GM19324 (cell line): ENCODE measurements around the gene PADI1.

Experiments used
- ATAC-seq: cut with Tn5 transposase; IDR thresholded peaks from one replicate; pipeline ENCODE4 v1.9.1; 2021; ENCODE audit warnings: mild to moderate bottlenecking, moderate library complexity; ENCODE audit not compliant: unreplicated experiment, low FRiP score

Gene PADI1

GRCh38 chr1:17214876-17215544, 10.1 kb downstream of the PADI1 start:
- no peak for ATAC-seq

DNA sequence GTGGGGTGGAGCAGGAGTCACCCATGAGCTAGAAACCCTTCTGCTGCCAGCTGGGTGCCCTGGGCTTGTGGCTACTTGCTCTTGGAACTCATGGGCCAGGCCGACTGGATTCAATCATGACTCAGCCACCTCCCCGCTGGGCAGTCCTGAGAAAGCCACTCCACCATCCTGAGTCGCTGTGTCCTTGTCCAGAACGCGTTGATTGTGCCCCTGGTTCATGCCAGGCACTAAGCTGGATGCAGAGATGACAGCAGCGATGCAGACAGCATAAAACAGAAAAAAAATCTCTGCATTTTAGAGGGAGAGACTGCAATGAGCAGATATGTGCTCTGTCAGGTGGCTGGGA, 10.6 kb downstream of the PADI1 start:
- ATAC-seq: no peak

GRCh38 chr1:17216078-17216477, 11.2 kb downstream of the PADI1 start:
- ATAC-seq: no peak

GRCh38 chr1:17217607-17218006, 12.7 kb downstream of the PADI1 start:
- ATAC-seq: no peak

DNA sequence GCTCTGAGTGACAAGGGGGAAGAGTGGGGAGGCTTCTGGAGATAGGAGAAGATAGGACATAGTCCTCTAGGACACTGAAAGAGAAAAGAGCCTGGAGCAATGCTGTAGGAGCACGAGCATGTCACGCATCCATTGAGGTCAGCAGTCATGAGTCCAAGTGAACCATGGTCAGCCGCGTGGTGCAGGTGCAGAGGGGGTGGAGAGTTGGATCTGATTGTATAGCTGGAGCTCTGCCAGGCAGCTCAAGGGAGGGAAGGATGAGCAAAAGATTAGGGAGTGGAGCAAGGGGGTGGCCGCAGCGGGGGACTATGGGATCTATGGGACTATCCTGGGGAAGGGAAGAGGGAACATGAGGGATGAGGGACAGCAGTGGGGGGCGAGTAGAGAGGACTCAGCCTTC, 14.0 kb downstream of the PADI1 start:
- no peak for ATAC-seq

GRCh38 chr1:17220287-17220686, 15.4 kb downstream of the PADI1 start:
- ATAC-seq: no peak

- ATAC-seq: no peak
Measured at GRCh38 chr1:17222557-17222956, 17.6 kb downstream of the PADI1 start.

- no peak for ATAC-seq
Measured at GRCh38 chr1:17224434-17224833, 19.5 kb downstream of the PADI1 start.

DNA sequence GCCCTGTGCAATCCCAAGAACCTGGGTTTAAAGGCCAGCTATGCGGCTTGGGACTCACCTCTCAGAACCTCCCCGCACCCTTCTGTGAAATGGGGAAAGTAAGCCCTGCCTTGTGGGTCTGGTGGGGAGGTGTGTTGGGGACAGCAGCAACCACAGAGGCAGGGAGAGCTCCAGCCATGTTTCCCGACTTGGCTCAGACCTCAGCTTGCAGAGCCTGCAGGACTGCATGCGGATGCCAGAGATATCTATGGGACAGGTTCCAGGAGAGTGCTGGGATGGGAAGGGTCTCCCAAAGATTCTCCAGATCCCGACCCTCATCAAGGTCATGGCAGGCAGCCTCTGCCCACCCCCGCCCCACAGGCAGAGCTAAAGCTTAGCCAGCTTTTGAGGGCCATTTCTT, 20.2 kb downstream of the PADI1 start:
- ATAC-seq: no peak

- no peak for ATAC-seq
Measured at GRCh38 chr1:17227358-17227915, 22.5 kb downstream of the PADI1 start.

DNA sequence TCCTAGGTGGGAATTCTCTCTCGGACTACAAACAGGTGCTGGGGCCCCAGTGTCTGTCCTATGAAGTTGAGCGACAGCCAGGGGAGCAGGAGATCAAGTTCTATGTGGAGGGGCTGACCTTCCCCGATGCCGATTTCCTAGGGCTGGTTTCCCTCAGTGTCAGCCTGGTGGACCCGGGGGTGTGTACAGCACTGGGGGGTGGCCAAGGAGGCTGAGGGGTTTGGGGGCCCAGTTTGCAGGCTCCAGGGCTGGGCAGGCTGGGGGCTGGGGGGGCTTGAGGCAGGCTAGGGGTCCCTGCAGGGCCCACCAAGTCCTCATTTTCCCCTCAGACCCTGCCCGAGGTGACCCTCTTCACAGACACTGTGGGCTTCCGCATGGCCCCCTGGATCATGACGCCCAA, 23.7 kb downstream of the PADI1 start:
- ATAC-seq: no peak

- no peak for ATAC-seq
Measured at GRCh38 chr1:17229379-17229778, 24.5 kb downstream of the PADI1 start.

- no peak for ATAC-seq
Measured at GRCh38 chr1:17230106-17230505, 25.2 kb downstream of the PADI1 start.

DNA sequence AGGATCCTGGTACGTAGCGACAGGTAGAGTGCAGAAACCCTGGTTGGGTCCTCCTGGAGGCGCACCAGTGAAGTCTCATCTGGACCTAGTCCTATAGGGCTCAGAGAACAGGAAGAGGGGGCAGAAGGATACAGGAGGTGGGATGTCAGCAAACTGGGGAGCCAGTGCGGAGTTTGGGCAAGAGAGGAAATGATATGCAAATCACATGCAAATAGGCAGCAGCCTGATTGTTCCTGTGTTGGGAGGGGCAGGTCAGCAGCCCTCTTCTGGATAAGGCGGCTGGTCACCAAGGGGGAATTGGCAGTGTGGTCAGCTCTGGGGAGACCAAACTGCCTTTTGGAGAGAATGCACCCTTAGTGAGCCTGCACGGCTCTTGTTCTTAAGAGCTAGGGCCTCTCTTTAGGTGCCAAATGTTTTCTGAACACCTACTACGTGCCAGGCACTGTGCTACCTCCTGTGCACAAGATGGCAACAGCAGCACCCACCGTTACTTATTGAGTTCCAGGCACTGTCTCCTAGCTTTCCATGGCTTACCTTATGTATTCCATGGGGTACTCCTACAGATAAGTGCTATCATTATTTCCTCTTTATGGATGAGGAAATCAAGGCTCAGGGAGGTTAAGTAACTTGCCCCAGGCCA, 25.9 kb downstream of the PADI1 start:
- no peak for ATAC-seq

DNA sequence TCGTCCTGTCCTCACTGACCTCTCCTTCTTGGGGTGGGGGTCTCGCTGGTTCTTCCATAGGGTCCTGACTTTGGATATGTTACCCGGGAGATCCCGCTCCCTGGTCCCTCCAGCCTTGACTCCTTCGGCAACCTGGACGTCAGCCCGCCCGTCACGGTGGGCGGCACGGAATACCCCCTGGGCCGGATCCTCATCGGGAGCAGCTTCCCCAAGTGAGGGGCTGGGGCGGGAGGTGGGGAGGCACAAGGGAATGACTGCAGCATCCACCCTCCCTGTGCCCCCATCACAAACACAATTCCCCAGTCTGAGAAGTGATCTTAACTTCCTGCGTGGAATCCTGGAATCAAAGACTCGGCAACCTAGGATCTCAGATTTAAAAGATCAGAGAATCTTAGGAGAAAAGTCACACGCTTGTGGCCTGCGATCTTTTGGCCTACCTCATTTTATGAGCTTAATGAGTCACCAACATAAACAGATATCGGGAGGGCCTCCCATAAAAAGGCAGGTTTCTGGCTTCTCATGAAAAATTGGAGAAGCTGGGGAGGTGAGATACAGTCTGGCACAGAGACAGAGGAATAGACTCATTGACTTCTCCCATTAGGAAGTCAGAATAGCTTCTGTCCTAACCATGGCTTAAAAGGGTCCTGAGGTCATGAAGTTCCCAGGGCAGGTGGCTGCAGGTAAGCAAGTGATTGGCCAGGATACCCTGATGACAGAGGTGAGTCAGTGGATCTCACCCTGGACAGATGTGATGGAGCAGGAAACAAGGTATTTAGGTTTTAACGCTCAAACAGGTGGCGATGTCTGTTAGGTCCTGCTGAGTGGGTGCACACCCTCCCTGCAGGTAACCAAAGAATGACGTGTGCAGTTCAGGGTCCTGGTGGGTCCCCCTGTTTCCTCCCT, 28.1 kb downstream of the PADI1 start:
- no peak for ATAC-seq

DNA sequence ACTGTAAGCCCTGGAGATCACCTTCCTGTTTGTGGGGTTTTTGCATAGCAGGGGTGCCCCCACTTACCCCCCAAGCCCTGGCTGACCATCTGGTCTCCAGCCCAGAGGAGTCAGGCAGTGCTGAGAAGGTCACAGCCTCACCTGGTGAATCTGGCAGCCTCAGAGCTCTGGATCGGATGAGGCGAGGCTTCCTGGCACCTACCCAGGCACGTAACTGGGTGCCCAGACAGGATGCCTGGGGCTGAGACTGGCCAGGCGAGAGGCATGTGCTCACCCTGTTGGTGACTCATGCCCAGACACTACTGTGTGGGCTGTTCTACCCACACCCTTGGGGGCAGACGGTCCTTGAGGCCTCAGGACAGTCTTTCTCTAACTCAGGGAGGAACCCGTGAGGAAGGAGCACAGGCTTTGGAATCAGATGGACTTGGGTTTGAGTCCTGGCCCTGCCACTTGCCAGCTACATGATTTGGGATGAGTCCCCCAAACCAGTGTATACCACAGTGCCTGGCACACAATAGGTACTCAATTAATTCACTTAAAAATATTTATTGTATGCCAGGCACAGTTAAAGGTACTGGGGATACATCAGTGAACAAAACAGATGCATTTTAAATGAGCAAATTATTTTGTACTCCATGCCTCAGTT, 28.9 kb downstream of the PADI1 start:
- no peak for ATAC-seq

DNA sequence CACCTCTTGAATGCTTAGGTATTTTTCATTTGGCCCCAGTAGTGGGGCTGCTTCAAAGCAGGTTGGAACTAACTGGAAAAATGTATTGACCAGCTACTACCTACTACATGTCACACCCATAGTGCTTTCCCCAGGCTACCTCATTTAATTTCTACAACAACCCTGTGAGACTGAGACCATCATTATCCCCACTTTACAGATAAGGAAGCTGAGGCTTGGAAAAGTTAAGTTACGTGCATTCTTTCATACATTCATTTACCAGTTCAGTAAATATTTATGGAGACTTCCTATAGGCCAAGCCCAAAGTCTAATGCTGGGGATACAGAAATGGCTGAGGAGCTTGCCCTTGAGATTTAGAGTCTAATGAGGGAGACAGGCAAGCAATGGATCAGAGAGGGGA, 29.5 kb downstream of the PADI1 start:
- no peak for ATAC-seq

GRCh38 chr1:17235135-17235885, 30.4 kb downstream of the PADI1 start:
- ATAC-seq: no peak

- ATAC-seq: no peak
Measured at GRCh38 chr1:17236779-17237560, 32.0 kb downstream of the PADI1 start.
